ENCODE data around the gene IFNGR2. TPM values are rescaled to one million over a fixed set of nuclear protein-coding genes. Genes with fewer than 3 reads are reported as not detected.

IFNGR2 gene
- total and polyA plus RNA-seq, 2 donors (not counting 3 experiments of a cell fraction or from before 2014, with no cell fraction given) = 44.2 to 46.1 TPM

DNA sequence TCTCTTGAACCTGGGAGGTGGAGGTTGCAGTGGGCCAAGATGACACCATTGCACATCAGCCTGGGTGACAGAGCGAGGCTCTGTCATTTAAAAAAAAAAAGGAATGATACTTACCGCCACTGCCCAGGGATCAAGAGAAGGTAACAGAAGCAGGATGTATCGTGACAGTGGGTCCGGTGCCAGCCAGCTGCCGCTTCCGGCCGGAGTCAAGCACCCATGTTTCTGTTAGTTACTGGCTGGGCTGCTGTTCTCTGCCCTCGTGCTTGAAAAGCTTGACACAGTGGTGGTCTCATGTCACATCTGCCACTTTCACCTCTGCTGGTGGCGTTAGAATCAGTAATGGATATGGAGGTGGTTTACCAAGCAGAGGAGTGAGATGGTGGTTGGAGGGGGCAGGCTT is 21.0 kb downstream of the IFNGR2 start:
- POLR2A ChIA-PET = no interaction called here
- H3K79me2 ChIP-seq (ENCODE audit: control insufficient read depth, insufficient read depth, low read length) = peaks cover 13% of the 10 kb centered on the region
- dilution Hi-C loops (cut with MboI; ENCODE audit: extremely low pct_ligation_motif_present, low sequenced_read_pairs) = no loop called here

More for the DNA sequence above, 21.0 kb downstream of the IFNGR2 start:
- Histone ChIP-seq H3K9me1 (replicated peaks; ENCODE audit: control insufficient read depth, extremely low read depth, insufficient read depth, low read length) (no peaks in the 10 kb centered on the region), H3K27ac (ENCODE audit: insufficient read depth, low read depth, low read length) (no peak overlapping the region), H3K9ac (replicated peaks; ENCODE audit: extremely low read depth, insufficient read depth, low read length) (no peak overlapping the region), H3K4me1 (ENCODE audit: control insufficient read depth, extremely low read depth, insufficient read depth, low read length) (peaks cover 19% of the 10 kb centered on the region), H3K9me3 (replicated peaks; ENCODE audit: control insufficient read depth, insufficient read depth, low read length) (no peaks in the 10 kb centered on the region), H4K20me1 (replicated peaks; ENCODE audit: control insufficient read depth, extremely low read depth, insufficient read depth, low read length) (no peaks in the 10 kb centered on the region), H3K4me2 (ENCODE audit: insufficient read depth, low read length) (no peak overlapping the region), H3K36me3 (ENCODE audit: control insufficient read depth in 2 of 2, extremely low read depth in 1 of 2, insufficient read depth in 2 of 2, low read length in 2 of 2) (peaks cover 9 to 33% of the 10 kb centered on the region in 2 experiments), H3K4me3 (replicated peaks in 1 of 3; ENCODE audit: insufficient read depth in 1 of 3, low read depth in 1 of 3, low read length in 3 of 3) (no peak overlapping the region), H2AFZ (ENCODE audit: low read depth, low read length) (no peak overlapping the region), H3K27me3 (ENCODE audit: control insufficient read depth in 2 of 2, insufficient read depth in 2 of 2, low read length in 2 of 2) (no peaks in the 10 kb centered on the region)
- DNase-seq (ENCODE audit: low read depth, low spot score) (no peak), FAIRE-seq (no peak)
- no TSS peak for BruUV-seq (replicated peaks)
- intact Hi-C loops (cut with micrococcal nuclease) = no loop called here
- CTCF ChIA-PET = interaction anchor here (1.0 to 1.2 kb wide), 2 partner anchors 11 to 63 kb away, joined by 3 to 4 read pairs; no protein-coding TSS in a partner anchor
- TF ChIP-seq MYC (IDR thresholded peaks at IDR 0.05; ENCODE audit: low read depth, low read length) = no peak
- no peak for TF ChIP-seq CTCF (IDR thresholded peaks at IDR 0.05; ENCODE audit: extremely low read depth in 1 of 2, insufficient read depth in 1 of 2, low read depth in 1 of 2, low read length in 2 of 2)
- no peak for TF ChIP-seq POLR2A (IDR thresholded peaks at IDR 0.05; ENCODE audit: low read depth, low read length)
- TF ChIP-seq, protein P1, sequence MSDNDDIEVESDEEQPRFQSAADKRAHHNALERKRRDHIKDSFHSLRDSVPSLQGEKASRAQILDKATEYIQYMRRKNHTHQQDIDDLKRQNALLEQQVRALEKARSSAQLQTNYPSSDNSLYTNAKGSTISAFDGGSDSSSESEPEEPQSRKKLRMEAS (IDR thresholded peaks at IDR 0.05; ENCODE audit: insufficient read depth, insufficient read length) = no peak
- no peak for TF ChIP-seq FOS (IDR thresholded peaks at IDR 0.05; ENCODE audit: borderline replicate concordance, insufficient read depth, low read length)
- no peak for TF ChIP-seq GATA2 (IDR thresholded peaks at IDR 0.05; ENCODE audit: insufficient read depth, insufficient read length, low read depth, low read length)
- no peak for TF ChIP-seq POLR2AphosphoS5 (IDR thresholded peaks at IDR 0.05; ENCODE audit: insufficient read depth, low read depth, low read length)
- no peak for TF ChIP-seq JUN (IDR thresholded peaks at IDR 0.05; ENCODE audit: borderline replicate concordance, insufficient read depth, insufficient read length, low read depth)
- TF ChIP-seq EZH2 (IDR thresholded peaks at IDR 0.05; ENCODE audit: borderline replicate concordance, low read depth, low read length, severe bottlenecking) = no peak

Data from endothelial cell of umbilical vein (primary cell).